Dedifferentiated amniotic fluid mesenchymal stem cell (primary cell): ENCODE measurements around the gene BCL11A.

ENCODE experiments used
- DNase-seq: peaks from one replicate; pipeline ENCODE4 v3.0.0-alpha.2; 2016; ENCODE audit errors: extremely low spot score

Gene BCL11A

DNA sequence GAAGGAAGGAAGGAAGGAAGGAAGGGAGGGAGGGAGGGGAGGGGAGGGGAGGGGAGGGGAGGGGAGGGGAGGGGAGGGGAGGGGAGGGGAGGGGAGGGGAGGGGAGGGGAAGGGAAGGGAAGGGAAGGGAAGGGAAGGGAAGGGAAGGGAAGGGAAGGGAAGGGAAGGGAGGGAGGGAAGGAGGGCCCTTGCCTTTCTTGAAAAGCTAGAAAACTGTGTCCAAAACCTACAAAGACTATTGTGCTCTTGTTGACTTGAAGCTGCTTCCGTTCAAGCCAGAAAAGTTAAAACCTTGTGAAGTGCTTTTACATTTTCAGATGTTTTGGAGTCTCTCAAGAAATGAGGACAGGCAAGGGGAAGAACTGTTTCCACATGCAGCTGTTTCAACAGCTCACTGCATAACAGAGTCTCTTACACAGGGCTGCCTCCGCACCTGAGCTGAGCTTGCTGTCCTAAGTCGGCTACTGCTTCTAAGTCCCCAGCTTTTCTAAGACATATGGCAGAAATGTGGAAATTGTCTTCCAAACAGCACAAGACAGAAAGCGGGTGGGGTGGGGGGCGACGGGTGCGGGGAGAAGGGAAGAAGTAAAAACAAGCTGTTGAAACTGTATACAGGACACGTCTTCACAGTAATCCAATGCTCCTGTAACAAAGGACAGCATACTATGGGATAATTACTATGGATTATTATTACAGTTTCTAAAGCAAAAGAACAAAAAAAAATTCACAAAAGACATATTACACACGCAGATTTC lies 46.1 kb downstream of the BCL11A start:
- no peak for DNase-seq

DNA sequence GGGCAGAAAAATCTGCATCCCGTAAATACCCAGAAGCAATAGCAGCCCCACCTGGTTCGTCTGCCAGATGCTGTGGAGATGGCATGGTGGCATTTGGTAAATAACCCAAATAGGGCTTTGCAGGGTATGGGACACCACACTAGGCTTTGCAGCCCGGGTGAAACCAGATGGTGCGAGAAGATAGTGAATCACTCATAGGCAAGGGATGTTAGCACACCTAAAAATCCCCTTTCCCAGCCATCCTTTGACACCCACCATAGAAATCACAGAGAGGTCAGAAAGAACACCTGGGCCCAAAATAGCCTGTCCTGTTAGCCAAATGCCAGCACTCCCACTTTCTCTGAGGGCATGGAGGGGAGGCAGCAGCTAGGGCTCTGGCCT lies 47.6 kb downstream of the BCL11A start:
- DNase-seq: no peak

GRCh38 chr2:60505240-60505879 lies 48.1 kb downstream of the BCL11A start:
- no peak for DNase-seq

GRCh38 chr2:60504049-60504448 lies 49.4 kb downstream of the BCL11A start:
- DNase-seq: no peak

DNA sequence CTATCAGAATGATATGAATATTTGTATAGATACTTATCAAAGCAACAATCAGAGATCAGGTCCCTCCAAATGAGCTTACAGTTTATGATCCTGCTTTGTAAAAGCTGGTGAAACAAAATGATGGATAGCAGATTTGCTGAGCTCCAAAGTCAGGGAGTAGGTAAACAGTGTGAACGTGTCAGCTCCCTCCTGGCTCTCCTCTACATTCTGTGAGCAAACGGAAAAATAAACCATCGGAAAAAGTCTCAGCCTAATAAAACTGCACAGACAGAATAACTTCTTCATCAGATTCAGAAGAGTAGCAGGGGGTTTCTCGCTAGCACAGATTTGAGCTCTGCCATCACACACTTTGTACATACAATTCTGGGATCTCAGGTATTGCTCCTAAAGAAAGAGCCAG lies 51.3 kb downstream of the BCL11A start:
- no peak for DNase-seq

DNA sequence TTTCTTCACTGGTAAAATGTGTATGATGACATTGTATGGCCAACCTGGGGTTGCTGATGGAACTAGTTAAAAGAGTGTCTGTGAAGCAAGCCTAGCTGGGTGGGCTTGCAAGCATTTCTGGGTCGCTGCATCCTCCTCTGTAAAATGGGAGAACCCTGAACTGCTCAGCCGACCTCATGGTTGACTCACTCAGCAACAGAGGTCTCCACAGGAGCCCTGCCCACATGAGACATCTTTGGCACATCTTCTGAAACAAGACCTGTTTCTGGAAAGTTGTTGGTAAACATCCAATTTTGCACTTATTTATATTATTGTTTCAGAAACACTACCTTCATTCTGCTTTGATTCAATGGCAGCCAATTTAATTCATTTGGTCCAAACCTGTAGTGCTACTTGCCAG lies 52.6 kb downstream of the BCL11A start:
- no peak for DNase-seq

DNA sequence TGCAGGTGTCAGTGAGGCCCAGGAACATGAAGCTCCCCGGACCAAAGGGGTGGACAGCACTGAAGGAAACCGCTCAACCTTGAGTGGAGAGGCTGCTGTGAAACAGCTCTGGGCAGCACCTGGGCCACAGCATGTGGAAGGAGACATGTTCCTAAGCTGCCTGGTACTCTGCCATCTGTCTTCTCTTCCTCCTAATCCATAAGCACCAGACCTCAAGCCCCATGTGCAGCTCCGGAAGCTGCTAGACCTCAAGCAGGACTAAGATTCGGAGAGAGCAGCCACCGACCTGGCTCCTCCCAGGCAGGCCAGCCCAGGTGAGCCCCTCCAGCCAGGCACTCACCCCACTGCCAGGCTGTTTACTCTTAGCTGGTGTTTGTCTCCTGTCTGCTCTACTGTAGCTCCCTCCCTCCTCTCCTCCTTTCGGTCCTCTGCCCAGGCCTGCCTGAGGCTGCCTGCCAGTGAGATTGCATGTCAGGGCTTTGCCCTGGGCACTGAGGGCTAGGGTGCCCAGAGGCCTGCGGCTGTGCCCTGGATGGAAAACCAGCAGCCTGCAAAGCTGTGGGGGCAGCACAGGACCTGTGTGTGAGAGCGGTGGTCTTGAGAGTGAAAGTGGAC lies 53.7 kb downstream of the BCL11A start:
- DNase-seq: no peak

DNA sequence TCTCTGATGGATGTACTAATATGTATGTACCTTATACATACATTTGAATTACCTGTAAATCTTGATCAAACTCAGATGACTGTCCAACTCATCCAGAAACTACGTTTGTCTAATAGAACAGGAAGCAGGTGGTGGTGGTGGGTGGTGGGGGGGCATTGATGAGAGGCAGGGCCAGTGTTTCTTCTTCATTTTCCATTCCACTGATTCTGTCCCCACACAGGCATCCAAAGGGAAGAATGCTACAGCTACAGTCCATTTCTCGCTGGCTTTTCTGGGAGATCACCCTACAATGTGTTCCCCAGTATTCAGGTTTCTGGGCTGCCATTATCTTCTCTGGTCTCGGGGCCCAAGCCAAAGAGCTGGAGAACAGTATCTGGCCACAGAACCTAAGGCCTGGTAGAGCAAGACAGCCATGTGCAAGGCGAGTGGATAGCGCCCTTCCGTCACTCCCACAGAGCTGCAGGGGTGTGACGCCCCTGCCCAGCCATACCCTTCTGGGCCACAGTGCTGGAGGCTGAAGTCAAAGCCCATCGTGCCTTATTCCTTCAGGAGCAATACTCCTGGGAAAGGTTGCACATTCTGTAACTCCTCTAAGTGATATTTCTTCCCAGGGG lies 54.5 kb downstream of the BCL11A start:
- no peak for DNase-seq

GRCh38 chr2:60498127-60498815 lies 55.2 kb downstream of the BCL11A start:
- no peak for DNase-seq

GRCh38 chr2:60497500-60497899 lies 56.0 kb downstream of the BCL11A start:
- no peak for DNase-seq

DNA sequence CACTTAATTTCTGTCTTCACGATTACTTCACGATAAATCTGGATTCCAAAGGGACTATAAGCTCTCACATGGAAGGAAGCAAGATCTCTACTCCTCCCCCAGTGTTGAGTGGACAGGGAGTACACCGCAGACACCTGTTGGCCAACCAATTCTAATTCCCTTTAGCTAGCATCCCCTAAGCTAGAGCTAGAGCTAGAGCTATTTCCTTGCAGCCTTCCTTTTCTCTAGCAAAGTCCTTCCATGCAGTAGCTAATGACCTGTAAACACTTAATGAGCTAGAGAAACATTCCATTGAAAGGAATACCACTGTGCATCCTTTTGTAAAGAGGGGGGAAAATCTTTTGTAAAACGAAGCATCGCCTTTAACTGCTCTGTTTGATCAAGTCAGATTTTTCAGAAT lies 56.5 kb downstream of the BCL11A start:
- no peak for DNase-seq

DNA sequence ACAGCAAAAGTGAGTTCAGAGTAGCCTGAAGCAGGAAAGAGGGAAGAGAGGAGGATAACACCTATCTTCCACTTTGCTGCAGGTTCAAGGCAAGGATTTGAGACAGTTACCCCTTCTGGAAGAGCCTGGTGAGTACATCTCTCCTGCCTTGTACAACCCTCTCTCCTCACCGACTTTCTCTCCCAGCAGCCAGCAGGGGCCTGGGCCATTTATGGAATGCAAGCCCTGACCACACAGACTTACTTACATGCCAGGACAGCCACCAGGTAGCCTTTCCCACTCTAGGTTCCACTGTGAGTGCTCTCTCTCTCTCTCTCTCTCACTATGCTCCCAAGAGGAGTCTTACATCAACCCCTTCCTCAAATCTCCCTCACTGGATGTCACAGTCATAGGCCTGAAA lies 57.0 kb downstream of the BCL11A start:
- DNase-seq: no peak

DNA sequence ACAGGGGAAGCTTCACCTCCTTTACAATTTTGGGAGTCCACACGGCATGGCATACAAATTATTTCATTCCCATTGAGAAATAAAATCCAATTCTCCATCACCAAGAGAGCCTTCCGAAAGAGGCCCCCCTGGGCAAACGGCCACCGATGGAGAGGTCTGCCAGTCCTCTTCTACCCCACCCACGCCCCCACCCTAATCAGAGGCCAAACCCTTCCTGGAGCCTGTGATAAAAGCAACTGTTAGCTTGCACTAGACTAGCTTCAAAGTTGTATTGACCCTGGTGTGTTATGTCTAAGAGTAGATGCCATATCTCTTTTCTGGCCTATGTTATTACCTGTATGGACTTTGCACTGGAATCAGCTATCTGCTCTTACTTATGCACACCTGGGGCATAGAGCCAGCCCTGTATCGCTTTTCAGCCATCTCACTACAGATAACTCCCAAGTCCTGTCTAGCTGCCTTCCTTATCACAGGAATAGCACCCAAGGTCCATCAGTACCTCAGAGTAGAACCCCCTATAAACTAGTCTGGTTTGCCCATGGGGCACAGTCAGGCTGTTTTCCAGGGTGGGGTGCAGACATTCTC lies 58.3 kb downstream of the BCL11A start:
- no peak for DNase-seq

DNA sequence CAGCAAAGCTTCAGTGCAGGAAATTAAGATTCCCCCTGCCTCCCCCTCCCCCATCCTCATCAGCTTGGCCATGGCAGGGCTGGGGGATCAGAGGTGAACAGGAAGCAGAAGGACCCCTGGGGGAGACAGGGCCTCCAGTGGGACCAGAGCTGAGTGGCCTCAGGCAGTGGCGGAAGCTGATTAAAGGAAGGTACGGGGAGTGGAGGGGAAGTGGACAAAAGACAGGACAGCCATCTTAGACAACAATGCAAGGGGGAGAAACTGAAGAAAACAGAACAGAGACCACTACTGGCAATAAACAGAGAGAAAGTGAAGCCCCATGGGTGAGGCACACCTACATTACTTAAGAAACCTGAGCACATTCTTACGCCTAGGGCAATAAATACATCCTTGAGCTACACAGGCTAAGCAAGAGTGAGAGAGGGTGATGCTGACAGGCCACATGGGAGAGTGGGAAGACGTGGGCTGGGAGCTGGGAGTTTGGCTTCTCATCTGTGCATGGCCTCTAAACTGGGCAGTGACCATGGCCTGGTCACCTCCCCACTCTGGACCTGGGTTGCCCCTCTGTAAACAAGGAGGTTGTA lies 59.6 kb downstream of the BCL11A start:
- DNase-seq: no peak

DNA sequence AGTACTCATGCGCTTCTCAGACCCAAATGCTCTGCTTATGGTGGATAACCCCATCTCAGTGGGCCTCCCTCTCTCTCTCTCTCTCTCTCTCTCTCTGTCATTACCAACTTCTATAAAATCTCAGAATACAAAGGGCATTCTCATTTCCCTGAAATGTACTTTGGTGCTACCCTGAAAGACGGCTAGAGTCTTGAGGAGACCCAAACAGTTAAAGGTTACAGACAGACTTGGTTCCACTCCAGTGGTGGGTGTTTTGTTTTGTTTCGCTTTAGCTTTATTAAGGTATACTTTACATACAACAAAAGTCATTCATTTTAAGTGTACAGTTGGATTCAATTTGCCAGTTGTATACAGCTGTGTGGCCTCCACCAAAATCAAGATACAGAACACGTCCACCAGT lies 60.9 kb downstream of the BCL11A start:
- no peak for DNase-seq

DNA sequence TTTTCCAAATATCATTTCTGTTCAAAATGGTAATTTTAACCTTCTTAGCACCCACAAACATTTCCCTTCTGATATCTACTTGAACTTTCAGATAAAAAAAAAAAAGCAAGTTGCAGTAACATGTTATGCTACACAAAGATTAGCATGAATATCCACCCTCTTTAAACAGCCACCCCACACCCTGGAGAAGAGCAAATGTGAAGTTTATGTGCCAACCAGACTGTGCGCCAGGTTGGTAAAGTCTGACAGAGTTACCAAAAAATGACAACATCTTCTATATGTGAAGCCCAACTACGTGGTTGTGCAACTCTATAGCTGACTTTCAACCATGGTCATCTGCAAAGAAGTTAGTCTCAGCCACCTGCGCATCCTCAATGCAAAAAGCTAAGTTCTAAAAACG lies 62.6 kb downstream of the BCL11A start:
- no peak for DNase-seq

DNA sequence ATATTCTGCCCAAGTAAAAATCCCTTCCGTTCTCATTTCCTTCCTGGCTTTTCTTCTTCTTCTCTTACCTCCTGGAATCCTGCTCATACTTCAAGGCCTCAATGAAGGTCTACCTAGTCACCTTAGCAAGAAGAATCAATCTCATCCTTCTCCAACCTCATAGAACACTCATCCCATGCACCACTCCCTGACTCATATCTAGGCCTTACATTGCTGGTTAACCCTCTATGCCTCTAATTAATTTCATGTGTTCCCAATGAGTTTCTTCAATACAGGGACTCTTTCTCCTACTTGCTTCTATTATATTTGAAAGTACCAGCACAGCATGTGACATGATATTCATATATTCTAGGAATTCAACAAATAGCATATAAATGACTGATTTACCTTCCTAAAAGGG lies 63.0 kb downstream of the BCL11A start:
- DNase-seq: no peak

GRCh38 chr2:60489289-60489688 lies 64.2 kb downstream of the BCL11A start:
- DNase-seq: no peak

- no peak for DNase-seq
Measured at GRCh38 chr2:60488291-60488690, 65.2 kb downstream of the BCL11A start.

DNA sequence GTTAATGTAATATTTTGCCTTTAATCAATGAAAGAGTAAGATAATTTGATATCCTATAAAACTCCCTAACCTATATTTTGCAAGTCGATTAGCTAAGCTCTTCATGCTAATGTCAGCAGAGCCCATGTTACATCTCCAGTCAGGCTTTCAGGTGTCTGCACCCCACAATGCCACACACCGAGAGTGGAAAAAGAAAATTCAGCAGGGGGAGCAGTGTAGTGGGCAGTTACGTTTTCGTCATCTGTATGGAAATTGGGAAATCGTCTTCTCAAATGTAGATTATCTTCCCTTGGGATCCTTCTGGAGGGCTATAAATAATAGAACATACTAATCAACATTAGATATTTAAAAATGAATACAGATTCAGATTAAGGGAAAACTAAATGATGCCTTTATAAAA lies 66.3 kb downstream of the BCL11A start:
- no peak for DNase-seq

DNA sequence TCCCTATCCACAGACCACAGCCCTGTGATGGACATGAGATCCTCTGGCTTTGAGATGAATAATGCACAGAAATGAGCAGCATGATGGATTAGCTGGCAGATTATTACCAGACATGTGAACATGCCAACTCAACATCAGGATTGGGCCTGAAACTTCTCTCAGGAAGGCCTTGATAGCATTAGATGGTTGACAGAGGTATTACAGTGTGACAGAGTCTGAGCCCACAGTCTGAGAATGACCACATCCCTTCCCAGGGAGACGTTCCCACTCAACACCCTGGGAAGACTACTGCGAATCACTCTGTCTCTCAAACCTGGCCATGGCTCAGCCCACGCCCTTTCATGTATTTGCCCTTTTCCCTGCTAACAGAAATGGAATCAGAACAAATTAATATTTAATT lies 66.9 kb downstream of the BCL11A start:
- no peak for DNase-seq

GRCh38 chr2:60486067-60486466 lies 67.4 kb downstream of the BCL11A start:
- no peak for DNase-seq
